Measurements from ENCODE around the gene NUCB1. TPM values are rescaled to one million over a fixed set of nuclear protein-coding genes. Genes with fewer than 3 reads are reported as not detected.

NUCB1 gene
- polyA plus RNA-seq, 3 donors from 2014 or later, result 76.7 to 219 (median 89.7) TPM

DNA sequence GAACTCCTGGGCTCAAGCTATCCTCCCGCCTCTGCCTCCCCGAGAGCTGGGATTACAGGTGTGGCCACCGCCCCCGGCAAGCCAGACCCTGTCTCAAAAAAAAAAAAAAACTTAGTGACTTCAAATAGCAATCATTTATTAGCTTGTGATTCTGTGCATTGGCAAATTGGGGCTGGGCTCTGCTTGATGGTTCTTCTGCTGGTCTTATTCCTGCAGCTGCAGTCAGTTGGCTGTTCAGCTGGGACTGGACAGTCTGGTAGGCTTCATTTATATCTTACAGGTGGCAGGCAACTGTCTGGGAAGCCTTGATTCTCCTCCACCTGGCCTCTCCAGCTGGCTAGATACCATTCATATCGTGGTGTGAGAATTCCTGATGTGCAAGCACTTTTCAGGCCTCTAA lies 40.8 kb downstream of the NUCB1 start:
- Mint-ChIP-seq H3K9me3 (no peaks in the 10 kb centered on the region), H3K27me3 (ENCODE audit: low read depth in 3 of 3) (peaks cover 0 to 3% (median 2%) of the 10 kb centered on the region in 3 donors), H3K36me3 (no peaks in the 10 kb centered on the region), H3K27ac (no peak overlapping the region), H3K4me1 (no peaks in the 10 kb centered on the region), H3K4me3 (no peak overlapping the region)
- DNase-seq, result no peak

DNA sequence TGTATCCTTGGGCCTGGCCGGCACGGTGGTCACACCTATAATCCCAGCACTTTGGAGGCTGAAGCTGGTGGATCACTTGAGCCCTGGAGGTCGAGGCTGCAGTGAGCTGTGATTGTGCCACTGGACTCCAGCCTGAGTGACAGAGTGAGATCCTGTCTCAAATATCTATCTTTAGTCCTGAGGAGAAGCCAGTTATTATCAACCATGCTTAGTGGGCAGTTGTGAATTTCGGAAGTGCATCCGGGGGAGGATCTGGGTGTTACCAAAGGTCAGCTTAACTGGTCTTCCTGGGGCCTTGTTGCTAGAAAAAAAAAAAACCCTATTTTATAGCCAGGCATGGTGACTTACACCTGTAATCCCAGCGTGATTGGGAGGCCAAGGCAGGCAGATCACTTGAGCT lies 43.0 kb downstream of the NUCB1 start:
- no peak for DNase-seq
- H3K27me3 Mint-ChIP-seq (ENCODE audit: low read depth in 3 of 3), result peaks cover 0 to 3% (median 0%) of the 10 kb centered on the region in 3 donors
- H3K4me1 Mint-ChIP-seq, result no peaks in the 10 kb centered on the region
- no peak overlapping the region for H3K27ac Mint-ChIP-seq
- no peaks in the 10 kb centered on the region for H3K9me3 Mint-ChIP-seq
- H3K36me3 Mint-ChIP-seq, result no peaks in the 10 kb centered on the region
- no peak overlapping the region for H3K4me3 Mint-ChIP-seq

DNA sequence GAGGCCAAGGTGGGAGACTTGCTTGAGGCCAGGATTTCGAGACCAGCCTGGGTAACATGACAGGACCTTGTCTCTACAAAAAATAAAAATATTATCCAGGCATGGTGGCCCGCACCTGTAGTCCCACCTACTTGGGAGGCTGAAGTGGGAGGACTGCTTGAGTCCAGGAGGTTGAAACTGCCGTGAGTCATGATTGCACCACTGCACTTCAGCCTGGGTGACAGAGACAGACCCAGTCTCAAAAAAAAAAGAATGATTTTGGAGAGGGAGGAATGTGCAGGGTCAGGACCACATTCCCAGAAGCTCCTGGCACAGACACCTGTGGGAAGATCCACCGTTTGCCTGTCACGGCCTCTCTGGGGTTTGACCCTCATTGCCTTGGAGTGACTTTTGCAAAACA lies 45.3 kb downstream of the NUCB1 start:
- DNase-seq, result no peak
- Mint-ChIP-seq H3K27me3 (ENCODE audit: low read depth in 3 of 3) (peaks cover 0 to 3% (median 0%) of the 10 kb centered on the region in 3 donors), H3K4me1 (no peaks in the 10 kb centered on the region), H3K36me3 (no peaks in the 10 kb centered on the region), H3K27ac (no peak overlapping the region), H3K9me3 (no peaks in the 10 kb centered on the region), H3K4me3 (no peak overlapping the region)

DNA sequence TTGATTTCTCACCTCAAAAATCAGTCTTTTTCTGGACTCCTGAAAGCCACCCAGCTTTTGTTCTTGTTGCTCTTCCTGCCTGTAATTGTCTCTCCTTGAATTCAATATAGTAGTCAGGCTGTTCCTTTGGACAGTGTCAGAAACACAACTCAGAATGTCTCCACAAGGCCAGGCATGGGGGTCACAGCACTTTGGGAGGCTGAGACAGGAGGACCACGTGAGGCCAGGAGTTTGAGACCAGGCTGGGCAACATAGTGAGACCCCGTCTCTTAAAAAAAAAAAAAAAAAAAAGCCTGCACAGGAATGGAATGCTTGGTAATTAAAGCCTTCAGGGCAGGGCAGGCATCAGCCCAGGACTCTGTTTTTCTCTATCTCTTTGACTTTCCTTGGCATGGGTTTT lies 45.7 kb downstream of the NUCB1 start:
- no peak overlapping the region for H3K27ac Mint-ChIP-seq
- DNase-seq, result no peak
- H3K36me3 Mint-ChIP-seq, result no peaks in the 10 kb centered on the region
- no peak overlapping the region for H3K4me3 Mint-ChIP-seq
- H3K4me1 Mint-ChIP-seq, result no peaks in the 10 kb centered on the region
- H3K27me3 Mint-ChIP-seq (ENCODE audit: low read depth in 3 of 3), result peaks cover 0 to 3% (median 0%) of the 10 kb centered on the region in 3 donors
- H3K9me3 Mint-ChIP-seq, result no peaks in the 10 kb centered on the region

DNA sequence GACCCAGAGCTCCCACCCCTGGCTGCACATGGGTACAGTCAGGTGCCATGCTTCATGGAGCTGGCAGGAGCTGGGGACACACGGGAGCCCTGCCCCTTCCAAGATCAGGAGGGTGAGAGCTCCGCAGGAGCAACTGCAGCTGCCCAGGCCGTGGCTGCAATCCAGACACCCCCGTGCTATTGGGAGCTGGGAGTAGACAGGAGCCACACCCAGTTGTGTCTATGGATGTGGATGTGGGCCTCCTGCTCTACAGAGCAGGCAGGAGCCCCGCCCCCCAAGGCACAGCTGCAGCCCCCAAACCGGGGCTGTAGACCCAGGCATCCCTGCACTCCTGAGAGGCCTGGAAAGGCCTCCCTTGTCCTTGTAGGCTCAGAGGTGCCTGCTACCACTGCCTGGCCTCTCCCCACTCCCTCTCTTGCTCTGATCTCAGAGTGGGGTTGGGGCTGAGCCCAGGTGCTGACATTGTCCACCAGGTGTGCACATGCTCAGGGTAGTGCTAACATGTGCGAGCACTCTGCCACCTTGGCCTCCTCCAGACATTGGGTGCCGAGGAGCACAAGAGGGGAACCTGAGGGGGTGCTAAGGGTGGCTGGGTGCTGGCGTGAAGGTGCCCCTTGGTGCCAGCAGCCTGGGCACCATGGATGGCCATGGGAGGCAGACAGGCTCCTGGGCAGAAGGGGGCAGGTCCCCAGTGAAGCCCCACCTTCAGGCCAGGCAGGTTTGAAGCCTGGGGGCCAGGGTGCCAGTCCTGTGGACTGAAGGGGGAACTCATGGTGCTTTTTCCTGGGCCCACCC lies 46.5 kb downstream of the NUCB1 start:
- Mint-ChIP-seq H3K36me3 (no peaks in the 10 kb centered on the region), H3K9me3 (no peaks in the 10 kb centered on the region)

DNA sequence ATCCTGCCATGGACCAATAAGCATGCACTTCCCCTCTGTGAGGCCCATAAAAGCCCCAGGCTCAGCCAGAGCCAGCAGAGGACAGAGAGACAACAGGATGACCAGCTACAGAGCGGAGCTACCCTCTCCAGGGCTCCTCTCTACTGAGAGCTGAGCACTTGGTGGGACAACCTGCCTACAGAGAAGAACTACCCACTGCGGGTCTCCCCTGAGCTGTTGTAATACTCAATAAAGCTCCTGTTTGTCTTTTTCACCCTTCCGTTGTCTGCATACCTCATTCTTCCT lies 47.1 kb downstream of the NUCB1 start:
- H3K27ac Mint-ChIP-seq, result no peak overlapping the region
- H3K4me3 Mint-ChIP-seq, result no peak overlapping the region
- H3K27me3 Mint-ChIP-seq (ENCODE audit: low read depth in 3 of 3), result peaks cover 0 to 4% (median 0%) of the 10 kb centered on the region in 3 donors
- H3K36me3 Mint-ChIP-seq, result no peaks in the 10 kb centered on the region
- no peak for DNase-seq
- H3K4me1 Mint-ChIP-seq, result no peaks in the 10 kb centered on the region
- H3K9me3 Mint-ChIP-seq, result no peaks in the 10 kb centered on the region

More for the DNA sequence above, 46.5 kb downstream of the NUCB1 start:
- Mint-ChIP-seq H3K4me3 (no peak overlapping the region), H3K27me3 (ENCODE audit: low read depth in 3 of 3) (peaks cover 0 to 4% (median 0%) of the 10 kb centered on the region in 3 donors), H3K27ac (no peak overlapping the region), H3K4me1 (no peaks in the 10 kb centered on the region)
- DNase-seq, result no peak

DNA sequence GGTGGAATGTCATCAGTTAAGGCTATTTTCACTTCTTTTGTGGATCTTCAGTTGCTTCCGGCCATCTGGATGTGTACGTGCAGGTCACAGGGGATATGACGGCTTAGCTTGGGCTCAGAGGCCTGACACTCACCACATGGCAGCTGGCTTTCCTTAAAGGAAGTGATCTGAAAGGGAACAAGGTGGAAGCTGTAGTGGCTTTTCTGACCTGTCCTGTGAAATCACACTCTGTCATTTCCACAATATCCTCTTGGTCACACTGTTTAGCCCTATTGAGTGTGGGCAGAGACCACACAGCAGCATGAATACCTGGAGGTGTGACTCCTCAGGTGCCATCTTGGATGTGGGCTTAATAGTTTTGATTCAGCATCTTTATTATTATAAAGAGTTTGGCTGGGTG lies 50.0 kb downstream of the NUCB1 start:
- DNase-seq, result no peak
- H3K9me3 Mint-ChIP-seq, result no peaks in the 10 kb centered on the region
- H3K4me3 Mint-ChIP-seq, result no peak overlapping the region
- no peaks in the 10 kb centered on the region for H3K36me3 Mint-ChIP-seq
- H3K27me3 Mint-ChIP-seq (ENCODE audit: low read depth in 3 of 3), result peaks cover 3 to 5% (median 5%) of the 10 kb centered on the region in 3 donors
- peaks cover 4 to 7% of the 10 kb centered on the region in 2 donors for H3K4me1 Mint-ChIP-seq
- H3K27ac Mint-ChIP-seq, result no peak overlapping the region

DNA sequence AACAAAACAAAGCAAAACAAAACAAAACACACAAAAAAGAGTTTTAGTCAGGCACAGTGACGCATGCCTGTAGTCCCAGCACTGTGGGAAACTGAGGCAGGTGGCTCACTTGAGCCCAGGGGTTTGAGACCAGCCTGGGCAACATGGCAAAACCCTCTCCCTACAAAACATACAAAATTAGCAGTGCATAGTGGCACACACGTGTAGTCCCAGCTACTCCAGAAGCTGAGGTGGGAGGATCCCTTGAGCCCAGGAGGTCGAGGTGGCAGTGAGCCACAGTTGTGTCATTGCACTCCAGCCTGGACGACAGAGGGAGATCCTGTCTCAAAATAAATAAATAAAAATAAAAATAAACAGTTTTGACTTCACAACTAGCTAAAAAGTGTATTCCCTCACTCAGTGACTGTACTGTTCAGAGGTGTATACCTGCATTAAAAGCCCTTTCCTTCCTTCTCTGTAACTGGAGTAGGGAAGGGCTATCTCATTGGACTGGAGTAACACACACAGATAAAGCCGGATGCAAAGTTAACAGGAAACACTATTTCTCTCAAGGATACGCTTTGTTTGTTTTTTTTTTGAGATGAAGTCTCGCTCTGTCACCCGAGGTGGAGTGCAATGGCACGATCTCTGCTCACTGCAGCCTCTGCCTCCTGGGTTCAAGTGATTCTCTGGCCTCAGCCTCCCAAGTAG lies 50.9 kb downstream of the NUCB1 start:
- H3K36me3 Mint-ChIP-seq, result no peaks in the 10 kb centered on the region
- no peak overlapping the region for H3K4me3 Mint-ChIP-seq
- H3K27ac Mint-ChIP-seq, result no peak overlapping the region
- peaks cover 11 to 16% of the 10 kb centered on the region in 2 donors for H3K4me1 Mint-ChIP-seq
- peaks cover 3 to 8% (median 5%) of the 10 kb centered on the region in 3 donors for H3K27me3 Mint-ChIP-seq (ENCODE audit: low read depth in 3 of 3)
- no peaks in the 10 kb centered on the region for H3K9me3 Mint-ChIP-seq
- DNase-seq, result no peak

DNA sequence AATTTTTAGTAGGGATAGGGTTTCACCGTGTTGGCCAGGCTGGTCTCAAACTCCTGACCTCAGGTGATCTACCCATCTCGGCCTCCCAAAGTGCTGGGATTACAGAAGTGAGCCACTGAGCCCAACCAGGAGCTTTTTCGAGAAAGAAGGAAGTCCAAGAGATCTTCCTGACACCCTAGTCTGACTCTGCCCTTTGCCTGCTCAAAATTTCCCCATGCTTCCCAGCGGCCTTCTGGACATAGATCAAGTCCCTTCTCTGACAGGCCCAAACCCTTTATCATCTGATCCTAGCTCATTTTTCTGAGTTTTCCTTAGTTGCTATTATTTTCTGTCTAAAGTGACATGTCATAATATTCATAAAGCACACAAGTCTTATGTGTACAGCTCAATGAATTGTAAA lies 53.0 kb downstream of the NUCB1 start:
- Mint-ChIP-seq H3K4me1 (peaks cover 23 to 33% of the 10 kb centered on the region in 2 donors), H3K4me3 (peak overlapping the region in 3 of 5 donors; percentile 21 to 58 (median 38)), H3K27me3 (ENCODE audit: low read depth in 3 of 3) (peaks cover 3 to 8% (median 5%) of the 10 kb centered on the region in 3 donors), H3K9me3 (no peaks in the 10 kb centered on the region), H3K27ac (no peak overlapping the region), H3K36me3 (peaks cover 3 to 7% (median 4%) of the 10 kb centered on the region in 3 donors)
- no peak for DNase-seq

DNA sequence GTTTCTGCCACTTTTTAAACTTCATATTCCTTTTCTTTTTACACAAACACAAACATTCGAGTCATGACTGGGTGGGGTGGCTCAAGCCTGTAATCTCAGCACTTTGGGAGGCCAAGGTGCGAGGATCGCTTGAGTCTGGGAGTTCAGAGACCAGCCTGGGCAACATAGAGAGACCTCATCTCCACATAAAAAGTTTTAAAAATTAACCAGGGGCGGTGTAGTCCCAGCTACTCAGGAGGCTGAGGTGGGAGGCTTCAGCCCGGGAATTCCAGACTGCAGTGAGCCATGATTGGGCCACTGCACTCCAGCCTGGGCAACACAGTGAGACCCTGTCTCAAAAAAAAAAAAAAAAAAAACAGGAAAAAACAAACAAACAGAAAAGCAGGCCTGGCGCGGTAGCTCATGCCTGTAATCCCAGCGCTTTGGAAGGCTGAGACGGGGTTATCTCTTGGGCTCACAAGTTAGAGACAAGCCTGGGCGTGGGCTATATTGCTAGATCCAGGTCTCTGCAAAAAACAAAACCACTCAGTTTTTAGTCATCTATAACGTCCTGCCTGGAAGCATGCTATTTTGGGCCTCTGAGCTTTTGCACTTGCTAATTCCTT lies 54.0 kb downstream of the NUCB1 start:
- peak overlapping the region; percentile 68 to 92 (median 87) for H3K27ac Mint-ChIP-seq
- peaks cover 3 to 8% (median 5%) of the 10 kb centered on the region in 3 donors for H3K27me3 Mint-ChIP-seq (ENCODE audit: low read depth in 3 of 3)
- DNase-seq, result no peak
- peaks cover 23 to 33% of the 10 kb centered on the region in 2 donors for H3K4me1 Mint-ChIP-seq
- peak overlapping the region; percentile 93 to 96 (median 93) for H3K4me3 Mint-ChIP-seq
- no peaks in the 10 kb centered on the region for H3K9me3 Mint-ChIP-seq
- peaks cover 3 to 7% (median 4%) of the 10 kb centered on the region in 3 donors for H3K36me3 Mint-ChIP-seq

DNA sequence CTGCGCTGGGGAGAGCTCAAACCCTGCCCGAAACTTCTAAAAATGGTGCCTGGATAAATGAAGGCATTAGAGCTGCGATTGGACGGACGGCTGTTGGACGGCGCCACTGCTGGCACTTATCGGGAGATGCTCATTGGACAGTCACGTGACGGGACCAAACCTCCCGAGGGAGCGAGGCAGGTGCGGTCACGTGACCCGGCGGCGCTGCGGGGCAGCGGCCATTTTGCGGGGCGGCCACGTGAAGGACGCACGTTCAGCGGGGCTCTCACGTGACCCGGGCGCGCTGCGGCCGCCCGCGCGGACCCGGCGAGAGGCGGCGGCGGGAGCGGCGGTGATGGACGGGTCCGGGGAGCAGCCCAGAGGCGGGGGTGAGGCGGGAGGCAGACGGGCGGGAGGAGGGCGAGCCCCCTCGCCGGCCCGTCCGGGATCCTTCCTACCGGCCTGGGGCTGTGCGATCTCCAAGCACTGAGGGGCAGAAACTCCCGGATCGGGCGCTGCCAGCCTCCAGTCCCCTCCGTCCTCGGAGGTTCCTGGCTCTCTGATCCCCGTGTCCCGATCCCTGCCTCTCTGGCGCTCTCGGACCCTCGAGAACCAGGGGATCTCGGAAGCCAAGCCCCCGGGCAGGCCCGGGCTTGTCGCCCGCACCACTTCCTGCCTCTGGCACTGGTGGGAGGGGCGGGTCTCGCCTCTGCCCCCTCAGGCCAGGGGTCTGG lies 54.6 kb downstream of the NUCB1 start, which contains the start of gene BAX:
Gene BAX, plus strand, starts transcription at position 281 of the 713 bp plus-strand sequence. Its CDS starts 54 bp downstream, at position 335.
- Mint-ChIP-seq H3K4me3 (peak within 1 kb of the TSS; percentile 93 to 96 (median 93)), H3K27me3 (ENCODE audit: low read depth in 3 of 3) (peaks cover 3 to 8% (median 5%) of the 10 kb centered on the region in 3 donors), H3K9me3 (no peaks in the 10 kb centered on the region), H3K36me3 (peaks cover 3 to 7% (median 4%) of the 10 kb centered on the region in 3 donors), H3K27ac (peak within 1 kb of the TSS; percentile 68 to 92 (median 87)), H3K4me1 (peaks cover 23 to 33% of the 10 kb centered on the region in 2 donors)
- peak; percentile 79 to 81 (median 80) for DNase-seq

DNA sequence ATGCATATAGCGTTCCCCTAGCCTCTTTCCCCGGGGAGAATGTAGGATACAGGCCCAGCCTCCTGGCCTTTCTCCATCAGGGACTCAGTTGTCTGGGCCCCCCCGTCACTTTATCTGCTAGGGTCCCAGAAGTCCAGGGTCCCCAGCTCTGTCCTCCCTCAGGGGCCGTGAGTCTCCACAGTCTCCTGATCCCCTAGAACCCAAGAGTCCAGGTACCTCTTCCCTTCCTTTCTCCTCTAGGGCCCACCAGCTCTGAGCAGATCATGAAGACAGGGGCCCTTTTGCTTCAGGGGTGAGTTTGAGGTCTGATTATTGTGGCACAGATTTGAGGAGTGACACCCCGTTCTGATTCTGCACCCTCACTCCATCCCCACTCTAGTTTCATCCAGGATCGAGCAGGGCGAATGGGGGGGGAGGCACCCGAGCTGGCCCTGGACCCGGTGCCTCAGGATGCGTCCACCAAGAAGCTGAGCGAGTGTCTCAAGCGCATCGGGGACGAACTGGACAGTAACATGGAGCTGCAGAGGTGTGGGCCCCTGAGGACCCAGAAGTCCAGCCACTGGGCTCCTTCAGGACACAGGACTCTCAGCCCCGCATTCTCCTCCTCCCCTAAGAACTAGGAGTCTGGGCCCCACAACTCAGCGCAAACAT lies 55.3 kb downstream of the NUCB1 start:
- no peak for DNase-seq
- peaks cover 3 to 7% (median 4%) of the 10 kb centered on the region in 3 donors for H3K36me3 Mint-ChIP-seq
- peak overlapping the region; percentile 77 to 93 (median 85) for H3K4me3 Mint-ChIP-seq
- peaks cover 23 to 33% of the 10 kb centered on the region in 2 donors for H3K4me1 Mint-ChIP-seq
- peaks cover 3 to 8% (median 5%) of the 10 kb centered on the region in 3 donors for H3K27me3 Mint-ChIP-seq (ENCODE audit: low read depth in 3 of 3)
- no peaks in the 10 kb centered on the region for H3K9me3 Mint-ChIP-seq
- peak overlapping the region; percentile 65 to 87 (median 82) for H3K27ac Mint-ChIP-seq

DNA sequence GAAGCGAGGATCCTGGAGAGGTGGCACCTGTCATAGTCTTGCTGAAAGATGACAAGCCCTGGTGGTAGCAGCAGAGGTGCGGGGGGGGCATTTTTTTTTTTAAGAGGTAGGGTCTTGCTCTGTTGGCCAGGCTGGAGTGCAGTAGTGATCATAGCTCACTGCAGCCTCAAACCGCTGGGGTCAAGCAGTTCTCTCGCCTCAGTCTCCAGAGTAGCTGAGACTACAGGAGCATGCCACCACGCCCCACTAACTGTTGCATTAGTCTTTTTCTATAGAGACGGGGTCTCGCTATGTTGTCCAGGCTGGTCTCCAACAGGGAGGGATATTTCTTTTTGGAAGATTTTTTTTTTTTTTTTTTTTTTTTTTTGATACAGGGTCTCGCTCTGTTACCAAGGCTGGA lies 57.9 kb downstream of the NUCB1 start:
- H3K27me3 Mint-ChIP-seq (ENCODE audit: low read depth in 3 of 3), result peaks cover 3 to 10% (median 3%) of the 10 kb centered on the region in 3 donors
- DNase-seq, result no peak
- H3K4me1 Mint-ChIP-seq, result peaks cover 39 to 47% of the 10 kb centered on the region in 2 donors
- H3K27ac Mint-ChIP-seq, result peak overlapping the region in 2 of 6 donors; percentile 7 to 26
- no peak overlapping the region for H3K4me3 Mint-ChIP-seq
- no peaks in the 10 kb centered on the region for H3K9me3 Mint-ChIP-seq
- peaks cover 3 to 7% (median 4%) of the 10 kb centered on the region in 3 donors for H3K36me3 Mint-ChIP-seq
